Measurements from ENCODE around the gene SMAD5.

- TF ChIP-seq, protein P1, sequence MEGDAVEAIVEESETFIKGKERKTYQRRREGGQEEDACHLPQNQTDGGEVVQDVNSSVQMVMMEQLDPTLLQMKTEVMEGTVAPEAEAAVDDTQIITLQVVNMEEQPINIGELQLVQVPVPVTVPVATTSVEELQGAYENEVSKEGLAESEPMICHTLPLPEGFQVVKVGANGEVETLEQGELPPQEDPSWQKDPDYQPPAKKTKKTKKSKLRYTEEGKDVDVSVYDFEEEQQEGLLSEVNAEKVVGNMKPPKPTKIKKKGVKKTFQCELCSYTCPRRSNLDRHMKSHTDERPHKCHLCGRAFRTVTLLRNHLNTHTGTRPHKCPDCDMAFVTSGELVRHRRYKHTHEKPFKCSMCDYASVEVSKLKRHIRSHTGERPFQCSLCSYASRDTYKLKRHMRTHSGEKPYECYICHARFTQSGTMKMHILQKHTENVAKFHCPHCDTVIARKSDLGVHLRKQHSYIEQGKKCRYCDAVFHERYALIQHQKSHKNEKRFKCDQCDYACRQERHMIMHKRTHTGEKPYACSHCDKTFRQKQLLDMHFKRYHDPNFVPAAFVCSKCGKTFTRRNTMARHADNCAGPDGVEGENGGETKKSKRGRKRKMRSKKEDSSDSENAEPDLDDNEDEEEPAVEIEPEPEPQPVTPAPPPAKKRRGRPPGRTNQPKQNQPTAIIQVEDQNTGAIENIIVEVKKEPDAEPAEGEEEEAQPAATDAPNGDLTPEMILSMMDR (IDR thresholded peaks at IDR 0.05): no peak
- TF ChIP-seq POLR2AphosphoS5 (IDR thresholded peaks at IDR 0.05) (no peak), POLR2A (IDR thresholded peaks at IDR 0.05) (no peak)
These were observed 23.1 kb downstream of the SMAD5 start for GRCh38 chr5:136155761-136156160.
